ENCODE data around the gene TOM1.

TOM1 gene

GRCh38 chr22:35305525-35306070 lies 5.9 kb downstream of the TOM1 start:
- peak in 2 of 42 donors; percentile 9 to 24 for DNase-seq
- intact Hi-C loops (cut with DNase I), result no loop called here

GRCh38 chr22:35306350-35306967 lies 6.8 kb downstream of the TOM1 start:
- intact Hi-C loops (cut with DNase I), result no loop called here
- DNase-seq, result no peak

- intact Hi-C loops (cut with DNase I), result no loop called here
- peak in 1 of 42 donors; percentile 6 for DNase-seq
Observed at GRCh38 chr22:35307372-35307771, 7.7 kb downstream of the TOM1 start.

- DNase-seq, result peak in 1 of 42 donors; percentile 5
- intact Hi-C loops (cut with DNase I), result no loop called here
Observed at GRCh38 chr22:35307892-35308291, 8.2 kb downstream of the TOM1 start.

GRCh38 chr22:35308480-35309021 lies 8.9 kb downstream of the TOM1 start:
- intact Hi-C loops (cut with DNase I), result no loop called here
- DNase-seq, result peak in 1 of 42 donors; percentile 6

- peak in 2 of 42 donors; percentile 4 to 22 for DNase-seq
Observed at GRCh38 chr22:35310556-35311550, 11.2 kb downstream of the TOM1 start.

GRCh38 chr22:35311551-35311999 lies 11.9 kb downstream of the TOM1 start:
- intact Hi-C loops (cut with DNase I), result no loop called here
- peak in 2 of 42 donors; percentile 6 to 20 for DNase-seq

More at GRCh38 chr22:35310556-35311550, 11.2 kb downstream of the TOM1 start:
- intact Hi-C loops (cut with DNase I), result no loop called here

GRCh38 chr22:35312198-35313059 lies 12.7 kb downstream of the TOM1 start:
- intact Hi-C loops (cut with DNase I), result no loop called here
- peak in 4 of 42 donors; percentile 1 to 28 (median 24) for DNase-seq

- DNase-seq, result peak in 3 of 42 donors; percentile 10 to 33 (median 23)
- intact Hi-C loops (cut with DNase I), result no loop called here
Observed at GRCh38 chr22:35313311-35314121, 13.8 kb downstream of the TOM1 start.

- peak in 2 of 42 donors; percentile 23 to 26 for DNase-seq
- intact Hi-C loops (cut with DNase I), result no loop called here
Observed at GRCh38 chr22:35314161-35314942, 14.7 kb downstream of the TOM1 start.

- intact Hi-C loops (cut with DNase I), result no loop called here
- DNase-seq, result peak in 3 of 42 donors; percentile 17 to 41 (median 29)
Observed at GRCh38 chr22:35315141-35315854, 15.6 kb downstream of the TOM1 start.

GRCh38 chr22:35315855-35316745 lies 16.4 kb downstream of the TOM1 start:
- DNase-seq, result peak in 17 of 42 donors; percentile 16 to 55 (median 35)

GRCh38 chr22:35316751-35317150 lies 17.1 kb downstream of the TOM1 start:
- intact Hi-C loops (cut with DNase I), result no loop called here
- peak in 2 of 42 donors; percentile 12 to 22 for DNase-seq

More at GRCh38 chr22:35315855-35316745, 16.4 kb downstream of the TOM1 start:
- intact Hi-C loops (cut with DNase I), result no loop called here

GRCh38 chr22:35317680-35318290 lies 18.1 kb downstream of the TOM1 start:
- DNase-seq, result no peak
- intact Hi-C loops (cut with DNase I), result no loop called here

Data from head of caudate nucleus (tissue), 42 donors.